Measurements from ENCODE around the gene BOD1L1.
A peak's percentile ranks its signal among the peaks of the same experiment; 100 is the strongest.

Gene BOD1L1

DNA sequence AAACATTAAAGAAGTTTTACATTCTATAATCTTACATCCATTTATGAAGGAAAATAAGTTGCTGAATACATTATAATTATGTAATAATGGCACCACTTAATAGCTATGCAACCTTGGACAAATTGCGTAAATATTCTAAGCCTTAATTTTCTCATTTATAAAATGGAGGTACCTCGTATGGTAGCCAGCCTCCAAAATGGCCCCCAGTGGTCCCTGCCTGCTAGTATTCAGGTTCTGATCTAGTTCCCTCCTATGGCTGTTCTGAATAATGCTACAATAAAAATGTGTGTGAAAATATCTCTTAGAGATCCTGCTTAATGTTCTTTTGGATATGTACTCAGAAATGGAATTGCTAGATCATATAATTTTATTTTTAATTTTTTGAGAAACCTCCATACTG, 72.2 kb downstream of the BOD1L1 start:
- Histone ChIP-seq H2BK12ac (ENCODE audit: low read length) (no peak overlapping the region), H2BK5ac (ENCODE audit: low read length) (no peak overlapping the region), H3K18ac (ENCODE audit: low read length) (no peak overlapping the region), H4K91ac (ENCODE audit: low read depth, low read length, poor library complexity) (no peak overlapping the region), H2AK5ac (ENCODE audit: low read depth, low read length) (no peak overlapping the region), H3K4ac (ENCODE audit: low read length) (no peak overlapping the region), H3K4me2 (ENCODE audit: insufficient read depth, low read length, poor library complexity, severe bottlenecking) (no peak overlapping the region), H3K14ac (ENCODE audit: low read length) (no peak overlapping the region), H2AFZ (ENCODE audit: low read length) (no peak overlapping the region), H4K8ac (ENCODE audit: low read depth, low read length) (no peak overlapping the region), H3K27ac (replicated peaks; ENCODE audit: low read length) (no peak overlapping the region), H3K4me3 (ENCODE audit: low read length in 2 of 2) (no peak overlapping the region), H3K79me1 (ENCODE audit: low read depth, low read length) (no peaks in the 10 kb centered on the region), H2BK120ac (ENCODE audit: low read depth, low read length) (no peak overlapping the region), H2BK15ac (ENCODE audit: low read length) (no peak overlapping the region), H3K23ac (ENCODE audit: low read depth, low read length, poor library complexity) (no peak overlapping the region), H3K4me1 (ENCODE audit: control insufficient read depth in 2 of 2, insufficient read depth in 1 of 2, low read depth in 1 of 2, low read length in 2 of 2) (no peaks in the 10 kb centered on the region), H3K27me3 (ENCODE audit: control insufficient read depth in 3 of 3, insufficient read depth in 3 of 3, low read depth in 1 of 3, low read length in 3 of 3) (no peaks in the 10 kb centered on the region), H3K36me3 (replicated peaks in 1 of 2; ENCODE audit: control insufficient read depth in 2 of 2, insufficient read depth in 2 of 2, low read length in 2 of 2) (no peaks in the 10 kb centered on the region), H3K9me3 (replicated peaks in 1 of 2; ENCODE audit: control insufficient read depth in 2 of 2, insufficient read depth in 1 of 2, low read depth in 1 of 2, low read length in 2 of 2) (peaks cover 0 to 2% of the 10 kb centered on the region in 2 donors), H3K9ac (ENCODE audit: low read depth, low read length, poor library complexity) (no peak overlapping the region)
- no peak for DNase-seq (ENCODE audit: low spot score)
- WGBS, 2 donors (ENCODE audit: extremely low coverage in 2 of 2, insufficient read length in 2 of 2, insufficient replicate concordance in 1 of 2), result no CpG with 5 or more reads among the region's 2 CpGs

DNA sequence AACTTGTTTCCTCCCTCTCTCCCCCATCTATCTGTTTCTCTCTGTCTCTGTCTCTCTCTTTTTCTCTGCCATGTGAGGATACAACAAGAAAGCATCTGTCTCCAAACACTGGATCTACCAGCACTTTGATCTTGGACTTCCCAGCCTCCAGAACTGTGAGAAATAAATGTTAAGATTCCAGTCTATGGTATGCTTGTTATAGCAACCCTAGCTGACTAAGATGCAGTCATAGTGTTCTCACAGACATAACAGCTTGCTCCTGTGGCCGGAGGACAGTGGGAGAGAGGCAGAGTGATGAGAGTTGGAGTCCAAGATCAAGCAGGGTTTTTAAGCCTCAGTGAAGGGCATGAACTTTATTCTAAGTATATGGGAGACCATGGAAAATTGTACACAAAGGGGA, 74.4 kb downstream of the BOD1L1 start:
- Histone ChIP-seq H3K27me3 (ENCODE audit: control insufficient read depth in 3 of 3, insufficient read depth in 3 of 3, low read depth in 1 of 3, low read length in 3 of 3) (peaks cover 0 to 10% (median 0%) of the 10 kb centered on the region in 3 experiments), H3K9ac (ENCODE audit: low read depth, low read length, poor library complexity) (no peak overlapping the region), H3K4me3 (ENCODE audit: low read length in 2 of 2) (no peak overlapping the region), H3K36me3 (replicated peaks in 1 of 2; ENCODE audit: control insufficient read depth in 2 of 2, insufficient read depth in 2 of 2, low read length in 2 of 2) (no peaks in the 10 kb centered on the region), H3K14ac (ENCODE audit: low read length) (no peak overlapping the region), H2AFZ (ENCODE audit: low read length) (no peak overlapping the region), H3K9me3 (replicated peaks in 1 of 2; ENCODE audit: control insufficient read depth in 2 of 2, insufficient read depth in 1 of 2, low read depth in 1 of 2, low read length in 2 of 2) (peaks cover 0 to 2% of the 10 kb centered on the region in 2 donors), H4K8ac (ENCODE audit: low read depth, low read length) (no peak overlapping the region), H2BK15ac (ENCODE audit: low read length) (no peak overlapping the region), H3K27ac (replicated peaks; ENCODE audit: low read length) (no peak overlapping the region), H2BK12ac (ENCODE audit: low read length) (no peak overlapping the region), H2BK5ac (ENCODE audit: low read length) (no peak overlapping the region), H2AK5ac (ENCODE audit: low read depth, low read length) (no peak overlapping the region), H3K4me2 (ENCODE audit: insufficient read depth, low read length, poor library complexity, severe bottlenecking) (no peak overlapping the region), H3K4me1 (ENCODE audit: control insufficient read depth in 2 of 2, insufficient read depth in 1 of 2, low read depth in 1 of 2, low read length in 2 of 2) (no peaks in the 10 kb centered on the region), H3K18ac (ENCODE audit: low read length) (no peak overlapping the region), H3K4ac (ENCODE audit: low read length) (no peak overlapping the region), H2BK120ac (ENCODE audit: low read depth, low read length) (no peak overlapping the region), H3K79me1 (ENCODE audit: low read depth, low read length) (no peaks in the 10 kb centered on the region), H3K23ac (ENCODE audit: low read depth, low read length, poor library complexity) (no peak overlapping the region), H4K91ac (ENCODE audit: low read depth, low read length, poor library complexity) (no peak overlapping the region)
- DNase-seq (ENCODE audit: low spot score), result no peak
- WGBS, 2 donors (ENCODE audit: extremely low coverage in 2 of 2, insufficient read length in 2 of 2, insufficient replicate concordance in 1 of 2), result no CpG with 5 or more reads among the region's 1 CpG

DNA sequence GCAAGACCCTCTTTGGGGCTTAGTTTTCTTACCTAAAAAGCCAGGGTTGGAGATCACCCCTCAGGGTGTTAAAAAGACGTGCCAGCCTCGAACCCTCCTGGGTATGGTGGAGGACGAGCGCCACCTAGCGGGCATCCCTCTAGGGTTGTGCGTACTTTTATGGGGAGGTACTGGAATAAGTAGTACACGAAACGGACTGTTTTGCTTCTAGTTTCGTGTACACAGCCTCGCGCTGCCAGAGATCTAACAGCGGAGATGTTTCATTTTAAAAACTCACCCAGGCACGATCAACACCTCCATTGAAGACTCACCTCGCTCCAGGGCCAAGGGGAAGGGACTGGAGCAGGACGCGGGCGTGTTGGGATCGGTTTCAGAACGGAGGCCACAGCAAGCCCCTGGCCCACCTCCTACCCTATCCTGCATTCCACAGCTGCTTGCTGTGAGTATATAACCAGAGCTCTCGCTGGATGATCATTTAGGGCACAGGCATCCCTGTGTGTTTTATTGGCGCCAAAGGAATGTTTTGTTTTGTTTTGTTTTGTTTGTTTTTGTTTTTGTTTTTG, 78.5 kb downstream of the BOD1L1 start:
- no peak overlapping the region for H2BK15ac ChIP-seq (ENCODE audit: low read length)
- no peak overlapping the region for H4K91ac ChIP-seq (ENCODE audit: low read depth, low read length, poor library complexity)
- H2AK5ac ChIP-seq (ENCODE audit: low read depth, low read length), result no peak overlapping the region
- H3K9ac ChIP-seq (ENCODE audit: low read depth, low read length, poor library complexity), result no peak overlapping the region
- no peak overlapping the region for H4K8ac ChIP-seq (ENCODE audit: low read depth, low read length)
- H2BK12ac ChIP-seq (ENCODE audit: low read length), result no peak overlapping the region
- peak overlapping the region; percentile 56 to 62 for H3K4me3 ChIP-seq (ENCODE audit: low read length in 2 of 2)
- no peaks in the 10 kb centered on the region for H3K36me3 ChIP-seq (replicated peaks in 1 of 2; ENCODE audit: control insufficient read depth in 2 of 2, insufficient read depth in 2 of 2, low read length in 2 of 2)
- H3K4me2 ChIP-seq (ENCODE audit: insufficient read depth, low read length, poor library complexity, severe bottlenecking), result peak overlapping the region; percentile 65
- H3K18ac ChIP-seq (ENCODE audit: low read length), result peak overlapping the region; percentile 16
- WGBS, 2 donors (ENCODE audit: extremely low coverage in 2 of 2, insufficient read length in 2 of 2, insufficient replicate concordance in 1 of 2), result no CpG with 5 or more reads among the region's 21 CpGs
- peak; percentile 90 for DNase-seq (ENCODE audit: low spot score)
- no peak overlapping the region for H3K27ac ChIP-seq (replicated peaks; ENCODE audit: low read length)
- no peak overlapping the region for H3K23ac ChIP-seq (ENCODE audit: low read depth, low read length, poor library complexity)
- peak overlapping the region; percentile 96 for H2AFZ ChIP-seq (ENCODE audit: low read length)
- H2BK5ac ChIP-seq (ENCODE audit: low read length), result no peak overlapping the region
- H2BK120ac ChIP-seq (ENCODE audit: low read depth, low read length), result no peak overlapping the region
- peaks cover 0 to 14% of the 10 kb centered on the region in 2 donors for H3K9me3 ChIP-seq (replicated peaks in 1 of 2; ENCODE audit: control insufficient read depth in 2 of 2, insufficient read depth in 1 of 2, low read depth in 1 of 2, low read length in 2 of 2)
- H3K4me1 ChIP-seq (ENCODE audit: control insufficient read depth in 2 of 2, insufficient read depth in 1 of 2, low read depth in 1 of 2, low read length in 2 of 2), result peaks cover 2 to 4% of the 10 kb centered on the region in 2 donors
- H3K14ac ChIP-seq (ENCODE audit: low read length), result no peak overlapping the region
- H3K79me1 ChIP-seq (ENCODE audit: low read depth, low read length), result no peaks in the 10 kb centered on the region
- no peak overlapping the region for H3K4ac ChIP-seq (ENCODE audit: low read length)
- peaks cover 15 to 36% (median 16%) of the 10 kb centered on the region in 3 experiments for H3K27me3 ChIP-seq (ENCODE audit: control insufficient read depth in 3 of 3, insufficient read depth in 3 of 3, low read depth in 1 of 3, low read length in 3 of 3)

- H3K23ac ChIP-seq (ENCODE audit: low read depth, low read length, poor library complexity), result no peak overlapping the region
- H3K4me1 ChIP-seq (ENCODE audit: control insufficient read depth in 2 of 2, insufficient read depth in 1 of 2, low read depth in 1 of 2, low read length in 2 of 2), result peaks cover 2 to 4% of the 10 kb centered on the region in 2 donors
- no CpG with 5 or more reads among the region's 35 CpGs for WGBS, 2 donors (ENCODE audit: extremely low coverage in 2 of 2, insufficient read length in 2 of 2, insufficient replicate concordance in 1 of 2)
- no peak overlapping the region for H2BK15ac ChIP-seq (ENCODE audit: low read length)
- peak overlapping the region; percentile 91 for H3K4me2 ChIP-seq (ENCODE audit: insufficient read depth, low read length, poor library complexity, severe bottlenecking)
- no peak overlapping the region for H3K18ac ChIP-seq (ENCODE audit: low read length)
- DNase-seq (ENCODE audit: low spot score), result no peak
- peaks cover 0 to 14% of the 10 kb centered on the region in 2 donors for H3K9me3 ChIP-seq (replicated peaks in 1 of 2; ENCODE audit: control insufficient read depth in 2 of 2, insufficient read depth in 1 of 2, low read depth in 1 of 2, low read length in 2 of 2)
- no peak overlapping the region for H4K8ac ChIP-seq (ENCODE audit: low read depth, low read length)
- no peak overlapping the region for H2AK5ac ChIP-seq (ENCODE audit: low read depth, low read length)
- H2BK12ac ChIP-seq (ENCODE audit: low read length), result no peak overlapping the region
- H3K36me3 ChIP-seq (replicated peaks in 1 of 2; ENCODE audit: control insufficient read depth in 2 of 2, insufficient read depth in 2 of 2, low read length in 2 of 2), result no peaks in the 10 kb centered on the region
- no peak overlapping the region for H3K4ac ChIP-seq (ENCODE audit: low read length)
- H3K27ac ChIP-seq (replicated peaks; ENCODE audit: low read length), result no peak overlapping the region
- H2BK5ac ChIP-seq (ENCODE audit: low read length), result no peak overlapping the region
- H2BK120ac ChIP-seq (ENCODE audit: low read depth, low read length), result no peak overlapping the region
- H4K91ac ChIP-seq (ENCODE audit: low read depth, low read length, poor library complexity), result no peak overlapping the region
- H3K79me1 ChIP-seq (ENCODE audit: low read depth, low read length), result no peaks in the 10 kb centered on the region
- H3K14ac ChIP-seq (ENCODE audit: low read length), result no peak overlapping the region
- peak overlapping the region; percentile 96 for H2AFZ ChIP-seq (ENCODE audit: low read length)
- no peak overlapping the region for H3K9ac ChIP-seq (ENCODE audit: low read depth, low read length, poor library complexity)
- peak overlapping the region in 1 of 2 donors; percentile 35 for H3K4me3 ChIP-seq (ENCODE audit: low read length in 2 of 2)
- peaks cover 17 to 43% (median 23%) of the 10 kb centered on the region in 3 experiments for H3K27me3 ChIP-seq (ENCODE audit: control insufficient read depth in 3 of 3, insufficient read depth in 3 of 3, low read depth in 1 of 3, low read length in 3 of 3)
Measured at GRCh38 chr4:13548059-13548983, 79.2 kb downstream of the BOD1L1 start.

Measured in neuronal stem cell (in vitro differentiated cells).